K562 (cell line): Measurements from ENCODE around the gene FHIT. TPM values are rescaled to one million over a fixed set of nuclear protein-coding genes. Genes with fewer than 3 reads are reported as not detected.

ENCODE experiments used
- ATAC-seq: fragments of 200-7000 bp; cut with Tn5 transposase; 3 replicates; pipeline ENCODE4 v1.9.1; 2020; ENCODE audit warnings: moderate library complexity
- BruUV-seq: library from RNA; stranded (reverse); fragments of 400-500 nt; replicated peaks from 2 replicates; lab custom pipeline; 2021; lab: Mats Ljungman, UMichigan
- CTCF ChIA-PET: fragments of 300-600 bp; formaldehyde crosslinking; extraction: SDS; loops from one replicate; lab custom pipeline; 2021; ENCODE audit warnings: low intra/inter-chr PET ratio; lab: Yijun Ruan, JAX
- POLR2A ChIA-PET: fragments of 300-600, 350-650 bp; sonication (Branson Sonifier 250); formaldehyde crosslinking; extraction: SDS; loops from one replicate; lab custom pipeline; 2021; ENCODE audit warnings: antibody characterized with exemption, inconsistent platforms; lab: Yijun Ruan, JAX
- DNase-seq, 4 experiments: peaks; one replicate each; pipeline versions ENCODE4 v3.0.0 to v3.0.0-alpha.2; 2011 to 2018; ENCODE audit warnings: low spot score in 3 of 4, mixed read lengths in 3 of 4; ENCODE audit errors: extremely low read depth in 1 of 4
- FAIRE-seq: peaks from 2 replicates; lab custom pipeline; 2011; peaks lifted over from hg19 to GRCh38; lab: Jason Lieb, UNC
- H2AFZ ChIP-seq: 2 replicates; pipeline ENCODE4 v1.6.0; 2011; ENCODE audit warnings: low read depth, low read length, control low read depth, inconsistent platforms
- H3K27ac ChIP-seq: fragments of 200-600 bp; 3 replicates; pipeline ENCODE4 v1.8.0; 2011; ENCODE audit warnings: low read depth, mild to moderate bottlenecking, control low read depth, inconsistent platforms, low read length, moderate library complexity, mixed read lengths; ENCODE audit errors: extremely low read depth
- H3K27me3 ChIP-seq, 2 experiments: fragments of 300-600 bp in 1 of 2; 2 replicates in 1 of 2; 3 replicates in 1 of 2; pipeline versions ENCODE4 v1.6.0 to v1.8.0; 2011; ENCODE audit warnings: inconsistent platforms in 2 of 2, low read length in 2 of 2, mild to moderate bottlenecking in 1 of 2, mixed read lengths in 1 of 2, moderate library complexity in 1 of 2; ENCODE audit not compliant: control insufficient read depth in 2 of 2, insufficient read depth in 2 of 2
- H3K36me3 ChIP-seq: fragments of 300-600 bp; 3 replicates; pipeline ENCODE4 v1.8.0; 2011; ENCODE audit warnings: mild to moderate bottlenecking, low read length, inconsistent platforms; ENCODE audit not compliant: control insufficient read depth, insufficient read depth
- H3K4me1 ChIP-seq, 2 experiments: fragments of 200-600 bp in 1 of 2; replicated peaks in 1 of 2; 2 replicates in 1 of 2; 3 replicates in 1 of 2; pipeline versions ENCODE4 v1.5.1 to v1.8.0; 2011; ENCODE audit warnings: inconsistent platforms in 2 of 2, low read length in 2 of 2, mild to moderate bottlenecking in 1 of 2, mixed read lengths in 1 of 2, moderate library complexity in 1 of 2; ENCODE audit not compliant: control insufficient read depth in 2 of 2, insufficient read depth in 2 of 2
- H3K4me2 ChIP-seq: 2 replicates; pipeline ENCODE4 v1.6.1; 2011; ENCODE audit warnings: low read length, control low read depth, inconsistent platforms, mixed read lengths; ENCODE audit not compliant: insufficient read depth
- H3K4me3 ChIP-seq: fragments of 200-600 bp; sonication (generic), shearing (Covaris generic); 2 replicates; pipeline ENCODE4 v1.5.1; 2016; ENCODE audit warnings: control low read depth, inconsistent platforms
- H3K79me2 ChIP-seq: fragments of 200-600 bp; 3 replicates; pipeline ENCODE4 v1.8.0; 2011; ENCODE audit warnings: low read length, inconsistent platforms; ENCODE audit not compliant: control insufficient read depth, insufficient read depth
- H3K9ac ChIP-seq, 2 experiments: 2 replicates each; pipeline versions ENCODE4 v1.6.0 to v1.6.1; 2011; ENCODE audit warnings: low read depth in 2 of 2, low read length in 2 of 2, control low read depth in 1 of 2, inconsistent platforms in 1 of 2, mild to moderate bottlenecking in 1 of 2, mixed read lengths in 1 of 2; ENCODE audit not compliant: insufficient read depth in 1 of 2
- H3K9me1 ChIP-seq: one replicate; pipeline ENCODE4 v1.6.0; 2011; ENCODE audit warnings: inconsistent platforms, mild to moderate bottlenecking, low read length, moderate library complexity; ENCODE audit not compliant: control insufficient read depth, insufficient read depth
- H3K9me3 ChIP-seq: replicated peaks from 2 replicates; pipeline ENCODE4 v1.5.1; 2011; ENCODE audit warnings: low read depth, low read length, inconsistent platforms; ENCODE audit not compliant: control insufficient read depth, insufficient read depth
- H4K20me1 ChIP-seq: replicated peaks from 2 replicates; pipeline ENCODE4 v1.6.1; 2011; ENCODE audit warnings: low read length, inconsistent platforms, mixed read lengths; ENCODE audit not compliant: control insufficient read depth, insufficient read depth
- ATF6 ChIP-seq: sonication (generic); formaldehyde crosslinking; IDR thresholded peaks from 2 replicates; pipeline ENCODE4 v1.4.0; 2020; ENCODE audit warnings: mild to moderate bottlenecking, missing genetic modification reagents
- GATA2 ChIP-seq: sonication (generic); formaldehyde crosslinking; IDR thresholded peaks from 2 replicates; pipeline ENCODE4 v1.4.0; 2020; ENCODE audit warnings: mild to moderate bottlenecking, missing genetic modification reagents
- KAT8 ChIP-seq: fragments of 450-650 bp; IDR thresholded peaks from 2 replicates; pipeline ENCODE4 v1.6.1; 2016; ENCODE audit warnings: low read depth, mild to moderate bottlenecking
- L3MBTL2 ChIP-seq: fragments of 450-650 bp; IDR thresholded peaks from 2 replicates; pipeline ENCODE4 v1.6.1; 2016; ENCODE audit warnings: mild to moderate bottlenecking, moderate library complexity
- MITF ChIP-seq: IDR thresholded peaks from 2 replicates; pipeline ENCODE4 v1.6.1; 2014; ENCODE audit warnings: antibody characterized with exemption
- RHOXF2B ChIP-seq: fragments of 250-450 bp; sonication (Bioruptor Pico); conservative IDR thresholded peaks from 2 replicates; pipeline ENCODE4 v1.5.1; 2021
- SMARCB1 ChIP-seq: IDR thresholded peaks from 2 replicates; pipeline ENCODE4 v1.6.1; 2011; ENCODE audit warnings: improper control_type of control experiment, low read depth; ENCODE audit not compliant: insufficient read length
- TBP ChIP-seq: optimal IDR thresholded peaks from 2 replicates; pipeline ENCODE3; 2011; ENCODE audit warnings: low read depth, low read length, improper control_type of control experiment
- THAP12 ChIP-seq: fragments of 250-450 bp; sonication (Bioruptor Pico); IDR thresholded peaks from 2 replicates; pipeline ENCODE4 v1.9.0; 2021; ENCODE audit warnings: mild to moderate bottlenecking, inconsistent platforms
- TRIM28 ChIP-seq: fragments of 450-650 bp; IDR thresholded peaks from 2 replicates; pipeline ENCODE4 v1.6.1; 2017
- ZFP1 ChIP-seq: fragments of 450-650 bp; formaldehyde crosslinking; IDR thresholded peaks from 2 replicates; pipeline ENCODE4 v1.4.0; 2020; ENCODE audit warnings: mild to moderate bottlenecking, mixed read lengths
- ZKSCAN8 ChIP-seq: fragments of 200-800 bp; sonication (Bioruptor generic); IDR thresholded peaks from 2 replicates; pipeline ENCODE4 v1.6.1; 2016; ENCODE audit warnings: missing genetic modification characterization, missing compliant biosample characterization
- ZNF263 ChIP-seq: sonication (generic); formaldehyde crosslinking; IDR thresholded peaks from 2 replicates; pipeline ENCODE4 v1.8.0; 2022; ENCODE audit warnings: mild to moderate bottlenecking, missing genetic modification reagents, borderline replicate concordance
- WGBS: fragments of 100-300 bp; shearing (Covaris generic); methylation state at CpG from one replicate; pipeline ENCODE4 v1.1.6; 2016; ENCODE audit warnings: low coverage, mixed read lengths; ENCODE audit not compliant: insufficient coverage; ENCODE audit errors: missing lambda C conversion rate; 5-methylcytosine and 5-hydroxymethylcytosine counted together
- in situ Hi-C: fragments of 300-500 bp; cut with MboI; formaldehyde crosslinking; loops from 4 replicates; pipeline ENCODE4 v1.15.0; 2018; ENCODE audit warnings: inconsistent platforms, mixed read lengths
- intact Hi-C: fragments of 100-400 bp; cut with micrococcal nuclease; formaldehyde crosslinking; loops from 2 replicates; pipeline ENCODE4 v1.14.2; 2022
- polyA plus RNA-seq, 8 experiments: library from polyadenylated mRNA; depleted of rRNA in 4 of 8; stranded (reverse) in 5 of 8; unstranded in 3 of 8; fragments of >200 nt; fragmentation: Nextera tagmentation in 2 of 8; fragmentation: Illumina TruSeq in 1 of 8; extraction: Ambion mirVana in 2 of 8; extraction: Trizol in 1 of 8; gene quantifications; 2 replicates each; pipeline versions ENCODE4 v1.2.1 to v1.2.3, GENCODE V29; 2011 to 2014; ENCODE audit warnings: inconsistent platforms in 1 of 8, missing spikeins in 1 of 8
- total RNA-seq, 7 experiments: library from RNA; depleted of rRNA in 6 of 7; stranded (reverse); fragments of >200 nt in 6 of 7; fragmentation: Illumina TruSeq in 2 of 7; extraction: Trizol in 2 of 7; gene quantifications; 2 replicates each; pipeline versions ENCODE4 v1.2.1 to v1.2.3, GENCODE V29; 2011 to 2021; ENCODE audit warnings: low replicate concordance in 1 of 7

Gene FHIT
- total and polyA plus RNA-seq, 9 of the 15 experiments (the other 6 are each of a cell fraction or from before 2014, with no cell fraction given) = 1.7 to 9.1 (median 4.3) TPM

GRCh38 chr3:60954048-60954447 lies 297.2 kb downstream of the FHIT start:
- TF ChIP-seq ZFP1 (CRISPR knock-in tag) (no peak), KAT8 (no peak), GATA2 (no peak), TBP (no peak), SMARCB1 (no peak), ZKSCAN8 (CRISPR knock-in tag) (no peak), L3MBTL2 (no peak)
- H3K4me3 ChIP-seq = no peak overlapping the region
- ChIA-PET POLR2A (no interaction called here), CTCF (no interaction called here)
- H4K20me1 ChIP-seq = no peaks in the 10 kb centered on the region
- H3K9me3 ChIP-seq = no peaks in the 10 kb centered on the region
- intact Hi-C loops = no loop called here
- H3K9ac ChIP-seq = no peak overlapping the region
- WGBS = 0% methylated on average over 2 of the region's 2 CpGs
- no TSS peak for BruUV-seq
- no peak overlapping the region for H2AFZ ChIP-seq
- no peaks in the 10 kb centered on the region for H3K79me2 ChIP-seq
- no peak for DNase-seq
- H3K4me1 ChIP-seq = no peaks in the 10 kb centered on the region
- H3K27me3 ChIP-seq = no peaks in the 10 kb centered on the region
- FAIRE-seq = no peak
- ATAC-seq = no peak
- no peak overlapping the region for H3K27ac ChIP-seq
- no peaks in the 10 kb centered on the region for H3K9me1 ChIP-seq
- H3K4me2 ChIP-seq = no peak overlapping the region
- in situ Hi-C loops = no loop called here
- no peaks in the 10 kb centered on the region for H3K36me3 ChIP-seq

- ChIA-PET POLR2A (no interaction called here), CTCF (no interaction called here)
- ATAC-seq = no peak
- no peak overlapping the region for H3K9ac ChIP-seq
- no peaks in the 10 kb centered on the region for H3K79me2 ChIP-seq
- 5% methylated on average over 5 of the region's 5 CpGs for WGBS
- no peak overlapping the region for H2AFZ ChIP-seq
- no peak overlapping the region for H3K27ac ChIP-seq
- no peaks in the 10 kb centered on the region for H3K9me3 ChIP-seq
- H3K4me3 ChIP-seq = no peak overlapping the region
- BruUV-seq = no TSS peak
- H4K20me1 ChIP-seq = no peaks in the 10 kb centered on the region
- no peaks in the 10 kb centered on the region for H3K27me3 ChIP-seq
- FAIRE-seq = no peak
- intact Hi-C loops (no loop called here), in situ Hi-C loops (no loop called here)
- H3K4me1 ChIP-seq = no peaks in the 10 kb centered on the region
- no peaks in the 10 kb centered on the region for H3K9me1 ChIP-seq
- no peak for DNase-seq
- no peak overlapping the region for H3K4me2 ChIP-seq
- H3K36me3 ChIP-seq = no peaks in the 10 kb centered on the region
- TF ChIP-seq ATF6 (CRISPR knock-in tag) = no peak
- TF ChIP-seq ZNF263 = no peak
- no peak for TF ChIP-seq THAP12 (CRISPR knock-in tag)
- no peak for TF ChIP-seq TRIM28
- TF ChIP-seq RHOXF2B (CRISPR knock-in tag) = no peak
- TF ChIP-seq MITF = no peak
These were observed 297.9 kb downstream of the FHIT start for GRCh38 chr3:60953351-60953750.
